Measurements from ENCODE around the gene CYFIP2.
"Not testable (repeated sequence)": the region's sequence is repeated elsewhere in the genome, so short reads cannot be mapped to it uniquely, and the experiment has no call there.

CYFIP2 gene

DNA sequence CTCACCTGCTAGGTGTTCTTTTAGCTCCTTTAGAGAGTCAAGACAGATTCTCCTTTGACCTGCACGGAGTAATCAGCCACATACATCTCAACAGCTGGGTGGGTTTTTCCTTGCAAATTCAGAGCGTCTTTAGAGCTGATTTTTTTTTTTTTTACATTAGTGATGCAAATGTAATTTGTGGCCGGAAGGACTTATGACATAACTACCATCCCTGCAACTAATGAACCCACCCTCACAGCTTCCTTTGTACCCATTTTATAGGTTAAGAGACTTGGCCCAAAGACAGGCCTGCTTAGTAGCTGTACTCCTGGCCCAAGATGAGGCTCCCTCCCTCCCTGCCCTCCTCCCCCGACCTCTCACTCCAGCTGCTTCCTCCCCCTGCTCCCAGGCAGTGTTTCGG is 124.2 kb downstream of the CYFIP2 start:
- DNase-seq (ENCODE audit: low read depth), result no peak

DNA sequence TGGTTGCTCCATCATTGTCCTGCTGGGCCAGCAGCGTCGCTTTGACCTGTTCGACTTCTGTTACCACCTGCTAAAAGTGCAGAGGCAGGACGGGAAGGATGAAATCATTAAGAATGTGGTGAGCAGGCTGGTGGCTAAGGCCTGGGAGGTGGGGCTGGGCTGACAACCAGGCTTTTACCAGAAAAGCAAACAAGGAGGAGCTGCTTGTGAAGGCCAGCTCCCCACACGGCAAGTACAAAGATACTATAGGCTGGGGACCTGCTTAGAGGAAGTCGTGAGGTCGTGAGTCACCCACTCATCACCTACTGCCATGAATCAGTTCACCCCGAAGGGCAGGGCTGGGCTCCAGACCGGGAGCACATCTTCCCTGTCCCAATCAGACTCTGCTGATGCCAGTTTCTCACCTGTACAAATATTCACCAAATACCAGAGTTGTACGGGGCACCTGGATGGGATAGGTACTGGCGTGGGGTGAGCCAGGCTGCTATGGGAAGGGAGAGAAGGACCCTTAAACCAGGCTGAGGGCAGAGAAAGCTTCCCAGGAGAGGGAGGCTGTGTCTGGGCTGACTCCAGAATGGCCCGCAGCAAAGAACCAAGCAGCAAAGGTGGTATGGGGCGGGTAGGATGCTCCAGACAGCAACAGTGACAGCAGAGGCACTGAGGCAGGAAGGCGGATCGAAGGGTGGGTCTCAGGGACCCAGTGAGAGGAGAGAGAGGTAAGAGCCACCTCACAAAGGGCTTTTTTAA is 124.8 kb downstream of the CYFIP2 start:
- peak; percentile 43 for DNase-seq (ENCODE audit: low read depth)

DNA sequence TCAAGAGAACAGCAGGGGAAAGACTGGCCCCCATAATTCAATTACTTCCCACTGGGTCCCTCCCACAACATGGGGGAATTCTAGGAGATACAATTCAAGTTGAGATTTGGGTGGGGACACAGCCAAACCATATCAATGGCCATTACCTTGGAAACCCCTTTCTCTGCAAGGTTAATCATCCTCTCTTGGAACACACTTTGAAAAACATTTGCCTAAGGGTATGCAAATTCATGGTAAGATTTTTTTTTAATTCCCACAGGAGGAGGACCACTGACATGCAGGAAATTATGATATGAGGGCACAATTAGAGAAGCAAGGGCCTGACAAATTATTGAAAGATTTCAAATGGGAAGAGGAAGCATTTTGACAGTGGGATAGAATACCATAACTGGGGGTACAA is 132.4 kb downstream of the CYFIP2 start:
- DNase-seq (ENCODE audit: low read depth), result no peak

DNA sequence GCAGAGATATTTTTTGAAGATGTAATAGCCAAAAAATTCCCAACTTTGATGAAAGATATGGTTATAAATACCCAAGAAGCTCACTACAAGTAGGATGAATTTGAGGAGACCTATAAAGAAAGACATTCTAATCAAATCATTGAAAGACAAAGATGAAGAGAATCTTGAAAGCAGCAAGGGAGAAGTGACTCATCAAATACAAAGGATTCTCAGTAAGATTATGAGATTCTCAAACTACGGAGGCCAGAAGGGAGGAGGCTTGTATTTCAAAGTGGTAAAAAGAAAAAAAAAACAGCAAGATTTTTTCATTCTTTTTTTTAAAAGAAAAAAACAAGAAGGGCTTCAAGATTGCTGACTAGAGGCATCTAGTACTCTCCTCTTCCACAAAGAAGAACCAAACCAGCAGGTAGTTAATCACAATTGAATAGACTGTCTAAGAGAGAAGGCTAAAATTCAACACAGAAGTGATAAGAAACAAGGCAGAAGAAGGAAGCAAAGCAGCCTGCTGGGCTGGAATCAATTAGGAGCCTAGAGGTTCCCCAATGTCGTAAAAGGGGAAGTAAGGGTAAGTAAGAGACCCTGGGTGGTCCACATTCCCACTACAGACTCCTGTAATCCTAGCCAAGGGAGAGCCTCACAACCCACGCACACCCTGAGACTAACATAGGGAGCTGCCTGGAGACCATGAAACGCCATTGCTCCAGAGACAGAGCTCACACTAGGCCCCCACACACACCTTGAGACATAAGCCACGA is 135.0 kb downstream of the CYFIP2 start:
- no peak for DNase-seq (ENCODE audit: low read depth)

DNA sequence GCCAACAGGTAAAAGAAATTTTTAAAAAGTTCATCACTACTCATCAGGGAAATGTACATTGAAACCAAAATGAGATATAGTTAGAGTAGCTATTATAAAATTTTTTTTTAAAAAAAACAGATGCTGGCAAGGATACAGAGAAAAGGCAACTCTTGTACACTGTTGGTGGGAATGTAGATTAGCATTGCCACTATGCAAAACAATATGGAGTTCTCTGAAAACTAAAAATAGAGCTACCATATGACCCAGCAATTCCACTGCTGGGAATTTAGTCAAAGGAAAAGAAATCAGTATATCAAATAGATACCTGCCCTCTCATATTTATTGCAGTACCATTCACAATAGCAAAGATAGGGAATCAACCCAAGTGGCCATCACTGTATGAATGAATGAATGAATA is 149.9 kb downstream of the CYFIP2 start:
- no peak for DNase-seq (ENCODE audit: low read depth)

DNA sequence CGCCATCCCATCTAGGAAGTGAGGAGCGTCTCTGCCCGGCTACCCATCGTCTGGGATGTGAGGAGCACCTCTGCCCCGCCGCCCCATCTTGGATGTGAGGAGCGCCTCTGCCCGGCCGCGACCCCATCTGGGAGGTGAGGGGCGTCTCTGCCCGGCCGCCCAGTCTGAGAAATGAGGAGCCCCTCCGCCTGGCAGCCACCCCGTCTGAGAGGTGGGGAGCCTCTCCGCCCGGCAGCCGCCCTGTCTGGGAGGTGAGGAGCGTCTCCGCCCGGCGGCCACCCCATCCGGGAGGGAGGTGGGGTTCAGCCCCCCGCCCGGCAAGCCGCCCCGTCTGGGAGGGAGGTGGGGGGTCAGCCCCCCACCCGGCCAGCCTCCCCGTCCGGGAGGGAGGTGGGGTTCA is 153.6 kb downstream of the CYFIP2 start:
- not testable (repeated sequence) for DNase-seq (ENCODE audit: low read depth)

DNA sequence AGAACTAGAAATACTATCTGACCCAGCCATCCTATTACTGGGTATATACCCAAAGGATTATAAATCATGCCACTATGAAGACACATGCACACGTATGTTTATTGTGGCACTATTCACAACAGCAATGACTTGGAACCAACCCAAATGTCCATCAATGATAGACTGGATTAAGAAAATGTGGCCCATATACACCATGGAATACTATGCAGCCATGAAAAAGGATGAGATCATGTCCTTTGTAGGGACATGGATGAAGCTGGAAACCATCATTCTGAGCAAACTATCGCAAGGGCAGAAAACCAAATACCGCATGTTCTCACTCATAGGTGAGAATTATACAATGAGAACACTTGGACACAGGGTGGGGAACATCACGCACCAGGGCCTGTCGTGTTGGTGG is 164.0 kb downstream of the CYFIP2 start:
- DNase-seq (ENCODE audit: low read depth), result not testable (repeated sequence)

DNA sequence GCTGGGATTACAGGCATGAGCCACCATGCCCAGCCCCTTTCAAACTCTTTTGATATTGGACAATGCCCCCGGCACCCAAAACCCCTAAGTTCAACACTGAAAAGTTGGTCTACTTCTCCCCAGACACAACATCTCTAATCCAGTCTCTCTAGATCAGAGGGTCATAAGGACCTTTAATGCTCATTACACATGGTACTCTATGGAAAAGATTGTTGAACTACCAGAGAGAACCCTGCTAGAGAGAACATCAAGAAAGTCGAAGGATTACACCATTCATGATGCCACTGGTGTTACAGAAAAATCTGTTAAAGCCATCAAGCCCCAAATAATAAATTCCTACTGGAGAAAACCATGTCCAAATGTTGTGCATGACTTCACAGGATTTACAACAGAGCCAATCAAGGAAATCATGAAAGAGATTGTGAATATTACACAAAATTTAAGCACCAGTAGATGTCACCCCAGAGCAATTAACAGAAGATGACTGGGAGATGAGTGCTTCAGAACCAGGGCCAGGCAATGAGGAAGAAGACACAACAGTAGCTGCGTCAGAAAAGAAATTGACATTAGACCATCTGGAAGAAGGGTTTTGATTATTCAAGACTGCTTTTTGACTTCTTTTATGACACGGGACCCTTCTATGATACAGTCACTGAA is 165.7 kb downstream of the CYFIP2 start:
- DNase-seq (ENCODE audit: low read depth), result no peak

DNA sequence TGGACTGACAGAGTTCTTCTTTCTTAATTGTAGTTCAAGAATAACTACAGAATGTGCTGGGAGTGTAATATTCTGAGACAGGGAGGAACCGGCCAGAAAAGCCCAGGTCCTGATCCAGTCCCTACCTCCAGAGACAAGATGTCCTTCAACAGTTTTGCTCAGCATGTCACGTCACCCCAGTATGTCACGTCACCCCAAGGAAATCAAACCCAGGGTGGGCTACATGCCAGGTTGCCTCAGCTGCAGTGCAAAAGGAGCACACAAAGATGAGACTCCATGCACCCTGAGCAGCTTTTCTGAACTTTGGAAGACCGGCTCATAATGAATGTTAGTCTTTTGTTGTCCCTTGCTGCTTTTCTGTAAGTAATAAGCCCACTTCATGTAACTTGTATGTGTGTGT is 168.2 kb downstream of the CYFIP2 start:
- no peak for DNase-seq (ENCODE audit: low read depth)

DNA sequence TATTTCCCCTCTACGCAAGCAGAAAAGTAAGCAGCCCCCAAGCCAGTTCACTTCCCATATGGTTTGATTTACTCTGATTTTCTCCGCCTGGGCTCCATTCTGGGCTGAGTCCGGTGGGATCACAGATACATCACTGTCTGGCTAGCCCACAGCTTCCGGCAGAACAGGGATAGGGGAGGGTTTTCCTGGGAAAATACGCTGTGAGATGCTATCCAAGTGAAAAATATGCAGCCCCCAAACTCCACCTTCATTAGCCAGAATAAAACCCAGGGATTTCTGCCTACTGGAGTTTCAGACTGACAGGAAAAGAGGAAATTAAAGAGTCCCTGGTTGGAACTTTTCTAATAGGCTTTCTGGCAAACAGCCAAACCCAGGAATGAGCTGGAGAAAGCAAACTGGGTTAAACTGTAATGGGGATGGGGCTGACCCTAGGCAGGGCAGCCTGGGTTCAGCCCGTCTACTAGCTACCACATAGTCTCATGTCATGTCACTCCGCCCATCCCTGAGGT is 177.2 kb downstream of the CYFIP2 start:
- DNase-seq (ENCODE audit: low read depth), result no peak

DNA sequence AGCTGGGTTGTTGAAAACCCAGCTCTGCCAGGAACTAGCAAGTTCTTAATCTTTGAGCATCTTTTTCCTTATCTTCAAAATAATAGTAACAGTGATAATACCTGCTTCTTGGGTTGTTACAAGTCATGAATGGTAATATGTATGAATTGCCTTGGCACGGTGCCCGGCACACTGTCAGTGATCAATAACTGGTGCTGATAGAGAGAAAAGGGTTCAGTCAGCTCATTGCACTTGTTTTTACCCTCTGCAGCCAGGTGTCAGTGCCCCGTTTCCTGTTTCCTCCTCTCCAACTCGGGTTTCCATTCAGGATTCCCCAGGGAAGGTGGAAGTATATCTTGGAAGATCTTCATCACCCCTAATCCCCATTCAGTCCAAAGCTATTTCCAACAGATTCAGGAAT is 178.3 kb downstream of the CYFIP2 start:
- DNase-seq (ENCODE audit: low read depth), result no peak
